Islet of Langerhans (tissue), 1 donor: ENCODE data around the gene BTBD7.
"Not testable (repeated sequence)": the region's sequence is repeated elsewhere in the genome, so short reads cannot be mapped to it uniquely, and the experiment has no call there.

ENCODE experiments used
- FAIRE-seq: peaks from one replicate; lab custom pipeline; 2011; peaks lifted over from hg19 to GRCh38; lab: Jason Lieb, UNC

The BTBD7 gene

DNA sequence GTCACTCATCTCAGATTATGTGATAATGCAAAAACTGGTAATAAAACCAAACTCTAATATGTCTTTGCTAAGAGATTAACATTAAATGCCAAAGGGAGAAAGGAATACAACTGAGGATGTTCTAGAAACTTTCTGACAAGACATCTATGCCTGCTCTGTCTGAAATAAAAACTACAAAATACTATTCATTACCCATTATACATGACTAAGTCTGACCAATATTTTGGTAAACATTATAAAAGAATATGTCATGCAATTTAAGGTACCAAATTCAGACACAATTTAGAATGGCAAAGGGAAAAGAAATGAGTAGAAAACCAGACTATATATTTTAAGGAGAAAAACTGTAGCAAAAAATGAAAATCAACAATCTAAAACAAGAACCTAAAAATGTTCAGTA, 86.3 kb downstream of the BTBD7 start:
- FAIRE-seq: no peak

DNA sequence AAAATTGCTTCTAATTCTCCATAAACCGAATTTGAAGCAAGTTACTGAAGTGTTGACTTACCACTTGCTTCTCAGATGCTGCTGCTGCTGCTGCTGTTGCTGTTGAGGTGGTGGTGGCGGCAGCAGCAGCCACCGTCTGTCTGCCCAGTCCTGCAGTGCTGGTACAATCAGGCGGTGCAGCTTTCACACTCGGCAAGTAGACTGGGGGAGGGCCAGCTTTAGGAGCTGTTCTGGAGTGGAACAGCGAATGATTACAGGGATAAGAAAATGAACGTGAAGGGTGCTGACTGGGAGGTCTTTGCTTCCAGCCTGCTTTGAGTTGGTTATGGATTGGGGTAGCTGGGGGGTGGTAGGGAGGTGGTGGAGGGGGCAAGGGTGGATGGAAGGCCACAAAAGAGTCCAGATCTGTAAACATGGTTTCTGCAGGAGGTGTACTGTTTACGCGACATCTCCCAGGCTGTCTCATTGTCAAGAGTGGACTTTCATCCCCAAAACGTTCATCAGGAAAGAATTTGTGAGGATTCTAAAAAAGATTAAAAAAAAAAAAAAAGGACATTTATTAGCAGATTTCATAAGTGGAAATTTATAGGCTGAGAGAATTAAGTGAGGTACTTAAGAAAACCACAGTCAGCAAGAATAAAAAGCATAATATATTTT, 86.9 kb downstream of the BTBD7 start:
- FAIRE-seq: no peak

DNA sequence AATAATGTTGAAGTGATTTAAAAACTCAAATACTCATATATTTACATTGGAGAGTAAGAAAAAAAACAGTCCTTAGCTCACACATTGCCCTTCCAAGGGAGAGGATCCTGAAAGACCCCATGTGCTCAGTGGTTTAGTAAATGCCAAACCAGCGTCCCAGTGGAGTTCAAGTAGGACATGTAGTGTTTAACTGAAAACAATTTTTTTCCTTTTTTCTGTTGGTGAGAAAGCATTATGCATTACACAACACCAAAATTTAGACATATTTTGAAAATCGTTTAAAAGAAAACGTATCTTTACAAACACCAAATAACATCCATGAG, 92.2 kb downstream of the BTBD7 start:
- FAIRE-seq: no peak

DNA sequence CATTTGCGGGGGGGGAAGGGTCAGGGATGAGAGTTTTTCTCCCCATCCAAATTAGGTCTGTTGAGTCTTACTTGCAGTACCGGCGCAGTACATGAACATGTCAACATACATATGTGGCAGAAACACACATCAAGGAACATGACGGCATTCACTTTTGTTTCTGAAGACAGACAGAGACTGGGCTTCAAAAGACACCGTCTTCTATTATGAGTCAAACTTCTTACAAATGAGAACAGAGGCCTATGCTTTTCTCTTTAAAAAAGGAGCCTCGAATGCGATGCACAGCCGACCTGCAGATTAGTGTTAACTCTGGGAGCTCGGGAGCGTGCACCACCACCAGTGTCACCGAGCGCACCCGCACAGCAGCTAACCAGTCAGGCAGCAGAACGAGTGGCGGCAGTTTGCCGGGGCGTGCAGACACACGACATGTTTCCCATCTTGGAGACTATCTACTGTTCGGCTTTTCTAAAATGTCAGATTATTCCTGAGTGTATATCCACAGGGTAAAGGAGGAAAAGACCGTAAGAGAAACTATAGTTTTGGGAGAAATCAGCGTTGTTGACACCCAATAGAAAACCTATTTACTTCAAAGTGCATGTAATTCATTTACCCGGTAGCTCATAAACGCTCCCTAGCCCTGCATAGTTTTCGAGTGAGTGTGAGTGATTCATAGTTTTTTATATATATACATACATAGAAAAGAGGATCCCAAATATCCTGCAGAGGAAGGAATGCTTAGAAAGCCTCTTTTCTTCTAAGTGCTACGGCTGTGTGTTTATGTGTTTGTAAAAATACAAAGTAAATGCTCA, 92.8 kb downstream of the BTBD7 start:
- no peak for FAIRE-seq

DNA sequence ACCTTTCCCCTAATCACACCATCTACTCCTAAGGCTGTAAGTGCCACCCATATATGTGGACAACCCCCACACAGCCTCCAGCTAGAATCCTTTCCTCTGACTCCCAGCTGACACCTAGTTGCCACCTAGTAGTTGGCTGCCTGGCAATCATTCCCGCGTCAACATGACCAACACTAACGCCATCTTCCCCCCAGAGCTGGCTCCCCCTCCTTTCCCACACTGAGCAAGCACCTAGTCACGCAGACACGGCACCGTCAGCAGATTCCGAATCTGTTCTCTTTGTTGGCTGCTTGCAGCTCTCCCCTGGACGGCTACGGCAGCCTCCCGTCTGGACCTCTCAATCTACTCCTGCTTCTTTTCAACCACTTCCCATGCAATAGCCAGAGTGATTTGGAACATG, 98.0 kb downstream of the BTBD7 start:
- FAIRE-seq: no peak

DNA sequence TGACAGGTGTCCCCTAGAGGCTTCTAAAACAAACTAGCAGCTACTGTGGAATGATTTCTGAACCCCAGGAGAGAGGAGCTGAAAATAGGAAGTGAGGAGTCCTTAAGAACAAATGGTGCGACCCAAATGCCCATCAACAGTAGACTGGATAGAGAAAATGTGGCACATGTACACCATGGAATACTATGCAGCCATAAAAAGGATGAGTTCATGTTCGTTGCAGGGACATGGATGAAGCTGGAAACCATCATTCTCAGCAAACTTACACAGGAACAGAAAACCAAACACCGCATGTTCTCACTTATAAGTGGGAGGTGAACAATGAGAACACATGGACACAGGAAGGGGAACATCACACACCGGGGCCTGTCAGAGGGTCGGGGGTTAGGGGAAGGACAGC, 99.8 kb downstream of the BTBD7 start:
- FAIRE-seq: not testable (repeated sequence)

DNA sequence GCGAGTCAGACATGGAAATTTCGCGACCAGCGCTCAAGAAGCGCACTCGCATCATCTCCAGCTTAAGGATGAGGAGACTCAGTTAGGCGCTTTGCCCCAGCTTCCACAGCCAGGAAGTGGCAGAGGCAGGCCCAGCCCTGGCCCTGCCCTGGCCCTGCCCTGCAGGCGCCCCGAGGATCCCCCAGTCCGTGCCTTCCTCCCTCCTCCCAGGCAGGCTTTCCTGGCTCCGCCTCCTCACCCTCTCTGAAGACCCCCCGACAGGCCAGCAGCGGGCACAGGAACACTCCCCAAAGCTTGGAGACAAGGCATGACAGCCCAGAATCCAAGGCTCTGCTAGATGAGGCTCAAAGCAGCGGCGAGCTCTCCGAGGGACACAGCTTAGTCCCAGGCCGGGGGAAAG, 100.7 kb downstream of the BTBD7 start:
- FAIRE-seq: no peak

DNA sequence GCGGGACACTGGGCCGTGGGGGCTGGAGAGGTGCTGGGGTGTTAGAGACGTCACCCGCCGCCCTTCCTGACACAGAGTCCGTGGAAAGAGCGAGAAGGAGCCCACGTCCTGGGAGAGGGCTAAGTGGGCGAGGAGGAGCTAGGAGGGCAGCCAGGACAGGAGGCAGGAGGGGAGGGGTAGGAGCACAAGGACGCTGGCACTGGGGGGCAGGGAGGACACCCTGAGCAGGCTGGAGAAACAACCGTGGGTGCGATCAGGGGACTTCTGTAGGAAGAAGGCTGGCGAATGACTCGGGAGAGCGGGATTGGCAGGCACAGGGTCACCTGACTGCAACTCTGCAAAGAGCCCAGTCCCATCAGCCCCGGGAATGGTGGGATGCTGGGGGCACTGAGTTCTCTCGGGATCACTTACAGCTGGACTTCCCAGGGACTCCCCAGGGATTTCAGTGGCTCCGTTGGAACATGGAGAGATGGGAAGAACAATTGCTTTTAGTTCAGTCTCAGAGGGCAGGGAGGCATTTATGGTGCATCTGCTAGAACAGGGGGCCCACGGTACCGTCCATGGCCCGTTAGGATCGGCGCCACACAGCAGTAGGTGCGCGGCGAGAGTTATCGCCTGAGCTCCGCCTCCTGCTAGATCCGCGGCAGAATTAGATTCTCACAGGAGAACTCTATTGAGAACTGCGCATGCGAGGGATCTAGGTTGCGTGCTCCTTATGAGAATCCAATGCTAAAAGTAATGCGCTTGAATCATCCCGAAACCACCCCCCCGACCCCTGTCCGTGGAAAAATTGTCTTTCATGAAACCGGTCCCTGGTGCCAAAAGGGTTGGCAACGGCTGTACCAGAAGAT, 101.5 kb downstream of the BTBD7 start:
- no peak for FAIRE-seq

DNA sequence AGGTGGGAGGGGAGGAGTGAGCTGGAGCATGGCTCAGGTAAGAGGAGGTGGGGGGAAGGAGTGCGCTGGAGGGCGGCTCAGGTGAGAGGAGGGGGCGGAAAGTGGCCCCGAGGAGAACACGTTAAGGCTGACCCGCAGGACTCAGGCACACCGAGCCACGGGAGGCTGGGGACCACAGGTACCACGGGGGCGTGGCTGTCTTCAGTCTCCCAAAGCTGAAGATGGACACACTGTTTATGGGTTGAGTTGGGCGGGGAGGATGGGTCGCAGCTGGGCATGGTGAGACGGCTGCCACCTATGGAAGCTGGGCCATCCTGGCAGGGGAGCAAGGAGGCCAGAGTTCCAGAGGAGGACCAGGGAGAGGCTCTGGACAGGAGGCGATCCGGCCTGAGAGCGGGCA, 102.3 kb downstream of the BTBD7 start:
- no peak for FAIRE-seq

DNA sequence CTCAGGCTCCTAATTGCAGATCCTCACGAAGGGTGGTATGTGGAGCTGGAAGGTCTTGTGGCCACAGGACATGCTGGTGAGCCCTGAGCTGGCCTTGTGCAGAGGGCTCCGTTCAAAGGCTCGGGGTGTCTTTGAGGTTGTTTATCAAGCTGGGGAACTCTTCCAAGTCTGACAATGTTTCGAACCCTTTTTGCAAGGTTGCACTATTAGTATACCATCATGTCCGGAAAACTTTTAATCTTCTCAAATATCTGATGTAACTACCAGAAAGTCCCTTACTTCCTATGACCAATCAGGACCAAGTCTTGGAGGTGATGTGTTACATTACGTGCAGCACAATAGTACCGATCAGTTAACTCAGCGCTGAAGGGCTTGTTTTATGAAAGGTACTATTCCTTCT, 104.3 kb downstream of the BTBD7 start:
- no peak for FAIRE-seq

DNA sequence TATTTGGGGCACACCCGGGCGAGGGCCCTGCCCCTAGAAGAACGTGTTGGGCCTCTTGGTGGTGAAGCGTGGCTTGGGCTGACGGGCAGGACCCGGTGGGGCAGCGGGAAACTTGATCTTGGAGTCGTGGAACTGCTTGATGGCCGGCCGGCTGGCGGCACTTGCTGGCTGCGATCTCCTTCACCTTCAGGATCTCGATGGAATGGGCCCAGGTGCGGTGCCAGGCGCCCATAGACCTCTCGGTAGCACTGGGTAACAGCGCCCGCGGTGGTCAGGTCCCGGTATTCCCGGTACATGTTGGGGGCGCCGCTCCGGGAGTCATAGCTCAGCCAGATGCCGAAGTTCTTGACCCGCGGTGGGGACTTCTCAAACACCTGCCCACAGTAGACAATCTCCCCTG, 109.3 kb downstream of the BTBD7 start:
- no peak for FAIRE-seq

DNA sequence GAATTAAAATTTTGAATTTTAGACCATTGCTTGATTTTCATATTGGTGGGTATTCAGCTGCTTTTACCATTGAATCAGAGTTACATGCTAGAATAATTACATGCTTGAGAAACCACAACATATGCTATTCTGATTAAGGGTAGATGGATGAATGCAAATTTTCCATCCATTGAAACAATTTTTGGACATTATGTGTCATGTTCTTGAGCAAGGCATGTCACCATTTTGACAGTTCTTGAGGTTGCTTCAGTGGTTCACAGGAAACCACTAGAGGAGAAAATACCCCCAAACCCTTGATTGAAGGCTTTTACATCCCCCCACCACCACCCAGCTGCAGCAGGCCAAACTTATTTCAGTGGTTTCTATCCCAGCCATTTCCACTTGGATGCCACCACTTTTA, 112.3 kb downstream of the BTBD7 start:
- peak; percentile 9 for FAIRE-seq

DNA sequence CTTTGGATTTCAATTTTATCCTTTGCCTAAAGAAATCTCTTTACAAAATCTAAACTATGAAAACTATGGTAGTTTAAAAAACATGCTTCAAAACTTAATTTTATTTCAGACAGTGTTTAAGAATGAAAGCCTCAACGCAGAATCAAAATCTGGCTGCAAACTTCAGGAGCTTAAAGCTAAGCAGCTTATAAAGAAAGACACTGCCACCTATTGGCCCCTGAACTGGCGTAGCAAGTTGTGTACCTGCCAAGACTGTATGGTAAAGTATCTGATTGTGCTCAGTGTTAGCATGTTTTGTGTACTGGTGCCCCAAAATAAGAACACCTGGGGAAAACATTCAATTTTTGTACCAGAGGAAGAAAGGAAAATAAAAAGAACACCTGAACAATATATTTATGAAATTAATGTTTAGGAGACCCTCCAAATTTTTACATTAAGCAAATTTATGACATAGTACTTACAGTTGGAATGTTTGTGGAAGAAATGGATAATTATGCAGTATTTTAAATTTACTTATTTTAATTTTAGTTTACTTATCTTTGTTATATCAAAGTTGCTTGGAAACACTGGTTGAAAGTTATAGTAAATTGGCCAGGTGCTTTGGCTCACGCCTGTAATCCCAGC, 113.6 kb downstream of the BTBD7 start:
- FAIRE-seq: peak; percentile 85

DNA sequence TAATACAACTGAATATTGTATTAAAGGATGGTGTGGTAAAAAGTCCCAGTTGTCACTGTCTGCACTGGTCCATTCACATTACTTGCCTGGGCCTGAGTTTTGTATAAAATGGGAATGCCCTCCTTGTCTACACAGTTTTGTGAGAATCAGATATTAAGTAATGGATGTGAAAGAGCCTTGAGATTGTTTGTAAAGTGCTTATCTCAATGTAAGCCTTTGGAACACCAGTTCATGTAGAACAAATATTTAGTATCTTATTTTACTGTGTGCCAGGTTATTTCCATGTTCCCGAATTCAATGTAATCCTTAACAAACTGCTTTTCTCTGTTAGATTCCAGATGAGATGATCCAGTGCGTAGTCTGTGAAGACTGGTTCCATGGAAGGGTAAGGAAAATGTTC, 118.2 kb downstream of the BTBD7 start:
- FAIRE-seq: no peak

DNA sequence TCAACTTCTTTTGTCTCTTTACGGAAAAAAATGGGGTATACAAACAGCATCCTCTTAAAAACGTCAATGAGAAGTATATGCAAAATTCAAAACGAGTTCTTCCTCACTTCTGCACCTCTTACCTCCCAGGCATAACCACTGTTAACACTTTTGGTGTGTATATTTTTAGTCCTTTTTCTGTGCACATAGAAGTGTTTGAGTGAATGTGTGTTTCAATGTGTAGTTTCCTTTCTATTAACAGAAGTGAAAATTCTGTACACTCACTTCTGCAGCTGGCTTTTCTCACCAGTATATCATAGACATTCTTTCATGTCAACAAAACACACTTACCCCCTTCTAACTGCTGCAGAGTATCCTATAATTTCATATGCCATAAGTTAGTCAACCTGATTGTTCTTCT, 120.4 kb downstream of the BTBD7 start:
- FAIRE-seq: no peak

DNA sequence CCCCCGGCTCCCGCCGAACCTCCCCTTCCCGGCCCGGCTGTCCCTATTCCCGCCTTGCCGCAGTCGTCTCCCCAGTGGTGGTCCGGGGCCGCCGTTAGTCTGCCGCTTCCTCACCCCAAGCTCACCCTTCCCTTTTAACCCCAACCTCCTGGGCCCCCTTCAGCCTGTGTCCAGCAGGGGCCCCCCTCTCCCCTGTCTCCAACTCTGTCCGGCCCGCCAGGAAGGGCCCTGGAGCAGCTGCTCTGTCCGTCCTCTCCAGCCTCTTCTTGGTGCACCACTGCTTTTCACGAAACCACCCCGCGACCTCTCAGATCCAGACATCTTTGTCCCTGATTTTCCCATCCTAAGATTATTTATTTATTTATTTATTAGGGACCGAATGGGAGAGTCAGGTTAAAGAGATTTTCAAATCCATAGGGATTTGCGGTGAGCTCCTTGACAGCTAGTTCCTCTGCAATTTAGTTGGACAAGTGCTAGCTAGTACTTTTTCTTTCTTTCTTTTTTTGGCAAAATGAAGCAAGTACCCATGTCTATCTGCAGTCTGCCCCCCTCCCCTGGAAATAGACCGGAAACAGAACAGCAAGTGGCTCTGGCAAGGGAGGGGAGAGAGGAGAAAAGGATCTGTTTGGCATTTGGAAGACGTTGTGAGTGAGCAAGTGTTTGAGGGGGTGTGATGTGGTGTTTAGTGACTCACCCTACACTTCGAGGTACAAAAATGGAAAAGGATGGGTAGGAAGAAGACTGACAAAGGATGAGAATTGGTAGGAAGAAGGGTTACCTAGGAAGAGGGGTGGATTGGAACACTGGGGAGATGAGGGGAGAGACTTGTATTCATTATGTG, 125.1 kb downstream of the BTBD7 start:
- FAIRE-seq: no peak

DNA sequence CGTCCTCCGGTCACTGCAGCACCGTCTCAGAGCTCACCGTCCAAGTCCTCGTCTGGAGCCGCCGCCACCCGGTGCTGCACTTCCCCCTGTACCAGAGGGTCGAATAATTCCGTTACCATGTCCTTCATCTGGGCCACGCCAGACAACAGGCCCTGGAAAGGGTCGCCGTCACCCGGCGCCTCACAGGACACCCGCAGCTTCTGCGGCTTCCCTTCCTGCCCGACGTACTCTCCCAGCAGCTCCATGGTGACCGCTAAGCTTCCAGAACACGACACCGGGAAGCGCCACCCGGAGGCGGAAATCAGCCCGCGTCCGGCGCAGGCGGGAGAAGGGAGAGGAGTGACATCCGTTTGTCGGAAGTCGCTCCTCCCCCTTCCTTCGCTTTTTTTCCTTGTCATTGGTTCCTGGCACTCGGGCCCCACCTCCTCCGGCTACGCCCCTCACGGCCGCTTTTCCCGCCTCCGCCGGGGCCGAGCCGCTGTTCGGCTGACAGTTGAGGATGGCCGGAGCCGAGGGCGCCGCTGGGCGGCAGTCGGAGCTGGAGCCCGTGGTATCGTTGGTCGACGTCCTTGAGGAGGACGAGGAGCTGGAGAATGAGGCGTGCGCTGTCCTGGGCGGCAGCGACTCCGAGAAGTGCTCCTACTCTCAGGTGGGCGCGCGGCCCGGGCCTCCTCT, 125.9 kb downstream of the BTBD7 start, which contains the start of the genes GON7 and UBR7:
TSS of gene GON7 (minus strand) at position 273 of the 675 bp plus-strand sequence. CDS start at position 245, 28 bp downstream.
TSS of gene UBR7 (plus strand) at position 464 of the 675 bp plus-strand sequence. CDS start at position 500, 36 bp downstream.
- no peak for FAIRE-seq

DNA sequence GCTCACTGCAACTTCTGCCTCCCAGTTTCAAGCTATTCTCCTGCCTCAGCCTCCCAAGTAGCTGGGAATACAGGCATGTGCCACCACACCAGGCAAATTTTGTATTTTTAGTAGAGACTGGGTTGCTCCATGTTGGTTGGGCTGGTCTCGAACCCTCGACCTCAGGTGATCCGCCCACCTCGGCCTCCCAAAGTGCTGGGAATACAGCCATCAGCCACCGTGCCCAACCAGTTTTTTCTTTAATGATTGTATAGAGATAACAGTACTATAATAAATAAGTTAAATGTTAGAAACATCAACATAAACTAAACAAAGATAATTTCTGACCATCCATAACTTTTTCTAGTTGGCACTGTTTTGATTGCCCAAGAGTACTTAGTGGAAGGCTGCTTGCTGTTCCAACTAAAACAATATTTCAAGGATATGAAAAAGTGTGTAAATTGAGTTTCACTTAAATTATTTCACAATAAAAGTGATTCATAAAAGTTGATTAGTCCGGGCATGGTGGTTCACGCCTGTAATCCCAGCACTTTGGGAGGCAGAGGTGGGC, 131.6 kb downstream of the BTBD7 start:
- FAIRE-seq: no peak

DNA sequence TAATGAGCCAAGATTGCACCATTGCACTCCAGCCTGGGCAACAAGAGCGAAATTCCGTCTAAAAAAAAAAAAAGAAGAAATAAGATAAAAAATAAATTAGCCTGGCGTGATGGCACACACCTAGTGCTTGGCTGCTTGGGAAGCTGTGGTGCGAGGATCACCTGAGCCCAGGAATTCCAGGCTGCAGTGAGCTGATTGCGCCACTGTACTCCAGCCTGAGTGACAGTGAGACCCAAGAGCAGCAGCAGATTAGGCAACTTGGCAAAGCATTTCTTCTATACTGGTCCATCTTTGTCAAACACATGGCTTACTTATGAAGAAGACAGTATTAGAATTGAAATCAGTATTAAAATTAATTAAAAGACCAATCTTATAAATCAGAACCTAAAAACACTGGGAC, 132.3 kb downstream of the BTBD7 start:
- FAIRE-seq: no peak

DNA sequence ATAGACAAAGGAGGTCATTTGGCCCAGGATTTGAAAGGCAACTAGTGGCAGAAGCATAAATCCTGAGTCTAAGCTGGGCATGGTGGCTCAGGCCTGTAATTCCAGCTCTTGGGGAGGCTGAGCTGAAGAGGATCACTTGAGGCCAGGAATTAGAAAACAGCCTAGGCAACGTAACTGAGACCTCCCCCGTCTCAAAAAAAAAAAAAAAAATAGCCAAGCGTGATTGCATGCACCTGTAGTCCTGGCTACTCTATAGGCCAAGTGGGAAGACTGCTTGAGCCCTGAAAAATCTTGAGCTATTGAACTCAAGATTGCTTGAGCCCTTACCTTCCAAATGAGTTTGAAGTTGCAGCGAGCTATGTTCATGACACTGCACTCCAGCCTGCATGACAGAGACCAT, 133.8 kb downstream of the BTBD7 start:
- FAIRE-seq: no peak
